Endothelial cell of umbilical vein (primary cell): Measurements from ENCODE around the gene MYD88.

Experiments used
- CTCF ChIP-seq, 2 donors: IDR thresholded peaks; 1 replicate in 1 of 2; 2 replicates in 1 of 2; pipeline ENCODE4 v1.5.1; 2011; ENCODE audit warnings: low read length in 2 of 2, mild to moderate bottlenecking in 2 of 2, moderate library complexity in 2 of 2, control low read depth in 1 of 2, inconsistent platforms in 1 of 2, low read depth in 1 of 2; ENCODE audit not compliant: insufficient read depth in 1 of 2; ENCODE audit errors: extremely low read depth in 1 of 2
- EZH2 ChIP-seq: IDR thresholded peaks from 2 replicates; pipeline ENCODE4 v1.6.1; 2012; ENCODE audit warnings: borderline replicate concordance, low read depth, mild to moderate bottlenecking, moderate library complexity, low read length, inconsistent platforms; ENCODE audit not compliant: severe bottlenecking
- GATA2 ChIP-seq: IDR thresholded peaks from 2 replicates; pipeline ENCODE4 v1.7.0; 2011; ENCODE audit warnings: low read depth, mild to moderate bottlenecking, moderate library complexity, mixed read lengths, low read length; ENCODE audit not compliant: insufficient read length, insufficient read depth
- MAX ChIP-seq: IDR thresholded peaks from 2 replicates; pipeline ENCODE4 v1.6.1; 2011; ENCODE audit not compliant: insufficient read depth, insufficient read length
- POLR2A ChIP-seq: IDR thresholded peaks from 2 replicates; pipeline ENCODE4 v1.6.1; 2012; ENCODE audit warnings: low read depth, mild to moderate bottlenecking, control low read depth, low read length
- POLR2AphosphoS5 ChIP-seq: IDR thresholded peaks from 2 replicates; pipeline ENCODE4 v1.6.1; 2012; ENCODE audit warnings: low read depth, mild to moderate bottlenecking, control low read depth, low read length, moderate library complexity; ENCODE audit not compliant: insufficient read depth

- TF ChIP-seq POLR2A (no peak), CTCF (IDR thresholded peaks at IDR 0.05; ENCODE audit: extremely low read depth in 1 of 2, insufficient read depth in 1 of 2, low read depth in 1 of 2, low read length in 2 of 2) (no peak), POLR2AphosphoS5 (no peak), EZH2 (no peak), GATA2 (no peak), MAX (no peak)
Measured at GRCh38 chr3:38110314-38111050, 28.0 kb upstream of the MYD88 start.
